ENCODE results near the gene COPS7B.

The COPS7B gene

GRCh38 chr2:231786917-231787292 is 660 bp downstream of the COPS7B start:
- no peak for DNase-seq

DNA sequence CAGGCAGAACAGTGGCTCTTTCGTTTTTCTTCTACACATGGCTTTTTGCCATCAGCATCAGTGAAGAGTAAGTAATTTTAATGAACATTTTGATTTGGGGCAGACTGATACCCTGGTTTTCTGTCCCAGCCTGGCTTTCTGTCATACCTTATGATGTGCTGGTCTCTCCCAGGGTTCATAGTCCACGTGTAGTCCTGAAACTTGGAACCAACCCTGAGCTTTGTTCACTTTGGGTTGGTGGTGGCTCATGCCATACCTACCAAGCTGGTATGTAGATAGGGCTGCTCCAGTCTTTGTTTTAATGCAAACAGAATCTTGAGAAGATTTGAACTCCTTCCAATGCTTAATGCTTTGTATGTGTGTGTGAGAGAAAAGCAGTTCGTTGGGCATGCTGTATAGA is 4.9 kb downstream of the COPS7B start:
- no peak for DNase-seq

GRCh38 chr2:231794383-231794782 is 8.1 kb downstream of the COPS7B start:
- DNase-seq: no peak

DNA sequence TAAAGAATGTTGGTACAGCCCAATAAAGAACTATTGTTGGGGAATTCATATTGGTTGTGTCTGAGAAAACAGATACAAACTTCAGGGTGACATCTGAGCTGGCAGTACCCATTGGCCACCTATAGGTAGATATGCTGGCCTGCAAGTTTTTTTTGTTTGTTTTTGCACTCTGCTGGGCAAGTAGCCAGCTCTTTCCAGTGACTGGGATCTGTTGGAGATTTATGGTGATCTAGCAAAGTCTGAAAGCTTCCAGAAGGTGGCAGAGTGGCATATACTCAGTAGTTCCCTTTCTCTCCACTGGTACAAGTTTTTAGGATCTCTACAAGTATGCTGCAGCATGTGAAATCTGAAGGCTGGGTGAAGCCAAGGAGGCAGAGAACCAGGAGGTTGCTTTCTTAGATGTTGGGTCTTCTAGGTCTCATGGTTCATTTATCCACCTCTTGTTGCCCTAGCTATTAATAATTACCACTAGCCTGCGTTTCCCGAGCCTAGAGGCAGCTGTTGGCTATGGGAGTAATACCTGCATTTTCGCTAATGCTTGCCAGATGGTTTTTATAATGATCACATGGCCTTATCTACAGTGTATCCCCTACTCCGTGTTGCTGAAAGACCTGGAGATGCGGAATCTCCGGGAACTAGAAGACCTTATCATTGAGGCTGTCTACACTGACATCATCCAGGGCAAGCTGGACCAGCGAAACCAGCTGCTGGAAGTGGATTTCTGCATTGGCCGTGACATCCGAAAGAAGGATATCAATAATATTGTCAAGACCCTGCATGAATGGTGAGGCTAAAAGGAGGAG is 9.5 kb downstream of the COPS7B start:
- DNase-seq: no peak

GRCh38 chr2:231800493-231801091 is 14.3 kb downstream of the COPS7B start:
- DNase-seq: peak; percentile 5

- no peak for DNase-seq
Observed at GRCh38 chr2:231803501-231804138, 17.4 kb downstream of the COPS7B start.

GRCh38 chr2:231807020-231807419 is 20.8 kb downstream of the COPS7B start:
- no peak for DNase-seq

DNA sequence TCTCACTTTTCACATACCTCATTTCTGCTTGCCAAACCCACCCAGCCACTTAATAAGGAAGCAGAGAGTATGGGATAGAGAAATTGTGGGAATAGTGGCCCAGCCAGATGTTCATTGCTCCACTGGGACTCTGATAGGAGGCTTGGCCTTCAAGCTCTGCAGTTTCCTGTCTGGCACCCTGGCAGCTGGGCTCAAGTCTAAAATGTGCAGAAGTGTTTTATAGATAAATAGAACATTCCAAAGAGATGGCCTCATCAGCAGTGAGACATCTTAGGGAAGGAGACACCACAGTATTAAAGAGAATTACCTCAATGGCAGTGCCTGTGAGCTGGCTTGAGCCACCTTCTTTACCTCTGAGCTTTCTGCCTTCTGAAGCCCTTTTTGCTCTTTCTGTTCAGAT is 24.7 kb downstream of the COPS7B start:
- DNase-seq: no peak

DNA sequence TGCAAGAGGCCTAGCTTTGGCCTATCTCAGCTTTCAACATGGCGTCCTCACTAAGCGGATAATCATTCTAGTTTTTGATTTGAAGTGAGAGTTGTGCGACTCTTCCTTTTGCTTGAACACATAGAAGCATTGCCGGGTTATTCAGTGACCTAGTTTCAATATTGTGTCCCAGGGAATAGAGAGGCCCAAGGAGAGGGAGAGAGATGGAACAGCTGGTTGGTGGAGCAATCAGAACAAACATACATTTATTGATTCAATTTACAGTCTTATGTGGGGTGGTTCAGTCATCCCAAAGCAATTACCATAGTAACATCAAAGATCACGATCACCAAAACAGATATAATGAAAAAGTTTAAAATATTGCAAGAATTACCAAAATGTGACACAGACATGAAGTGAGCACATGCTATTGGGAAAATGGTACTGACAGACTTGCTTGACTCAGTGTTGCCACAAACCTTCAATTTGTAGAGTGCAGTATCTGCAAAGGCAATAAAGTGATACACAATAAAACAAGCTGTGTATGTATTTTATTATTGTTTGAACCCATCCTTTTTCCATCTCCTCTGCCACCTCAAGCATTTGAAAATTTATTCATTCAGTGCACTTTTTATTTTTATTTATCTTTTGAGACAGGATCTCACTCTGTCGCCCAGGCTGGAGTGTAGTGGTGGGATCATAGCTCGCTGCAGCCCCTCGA is 30.2 kb downstream of the COPS7B start:
- no peak for DNase-seq

GRCh38 chr2:231819447-231820042 is 33.3 kb downstream of the COPS7B start:
- DNase-seq: no peak

DNA sequence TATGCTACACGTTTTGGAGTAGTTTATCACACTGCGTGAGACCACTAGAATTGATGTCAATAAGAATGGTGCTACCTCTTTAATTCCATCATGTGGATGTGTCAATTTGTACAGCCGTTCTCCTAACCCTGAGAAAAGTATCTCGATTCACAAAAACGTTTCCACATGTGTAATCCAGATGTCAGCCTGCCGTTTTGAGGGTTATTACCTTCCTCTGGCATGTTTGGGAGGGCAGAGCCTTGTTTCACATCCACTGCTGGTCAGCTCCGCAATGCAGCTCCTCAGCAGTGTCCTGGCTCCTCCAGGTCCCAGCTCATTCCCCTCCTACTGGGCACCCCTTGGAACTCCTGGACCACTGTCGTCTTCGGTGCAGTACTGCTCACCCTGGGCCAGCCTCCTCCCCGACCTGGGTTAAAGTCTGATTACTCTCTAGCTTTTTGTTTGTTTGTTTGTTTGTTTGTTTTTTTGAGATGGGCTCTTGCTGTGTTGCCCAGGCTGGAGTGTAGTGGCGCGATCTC is 34.6 kb downstream of the COPS7B start:
- no peak for DNase-seq

DNA sequence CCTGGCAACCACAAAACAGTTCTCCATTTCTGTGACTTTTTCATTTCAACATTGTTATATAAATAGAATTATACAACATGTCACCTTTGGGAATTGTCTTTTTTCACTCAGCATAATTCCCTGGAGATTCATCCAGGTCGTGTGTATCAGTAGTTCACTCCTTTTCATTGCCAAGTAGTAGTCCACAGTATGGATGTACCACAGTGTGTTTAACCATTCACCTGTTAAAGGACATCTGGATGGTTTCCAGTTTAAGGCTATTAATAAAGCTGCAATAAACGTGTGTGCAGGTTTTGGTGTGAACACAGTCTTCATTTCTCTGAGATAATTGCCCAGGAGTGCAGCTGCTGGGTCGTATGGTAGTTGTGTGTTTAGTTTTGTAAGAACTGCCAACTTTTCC is 35.7 kb downstream of the COPS7B start:
- DNase-seq: no peak

DNA sequence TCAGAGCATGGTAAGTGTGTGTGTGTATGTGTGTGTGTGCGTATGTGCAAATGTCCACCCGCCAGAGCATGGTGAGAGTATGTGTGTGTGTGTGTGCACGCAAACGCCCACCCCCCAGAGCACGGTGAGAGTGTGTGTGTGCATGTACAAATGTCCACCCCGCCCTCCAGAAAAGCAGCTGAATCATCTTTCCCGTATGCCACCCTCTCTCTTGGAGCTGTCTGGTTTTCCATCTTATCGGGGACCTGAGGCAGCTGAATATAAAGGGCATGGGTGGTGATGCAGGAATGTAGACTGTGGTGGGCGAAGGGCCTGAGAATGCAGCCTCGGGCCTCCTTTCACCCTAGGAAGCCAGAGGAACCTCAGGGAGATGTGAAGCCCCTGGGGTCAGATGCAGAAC is 66.9 kb downstream of the COPS7B start:
- no peak for DNase-seq

- no peak for DNase-seq
Observed at GRCh38 chr2:231854616-231855125, 68.4 kb downstream of the COPS7B start.

DNA sequence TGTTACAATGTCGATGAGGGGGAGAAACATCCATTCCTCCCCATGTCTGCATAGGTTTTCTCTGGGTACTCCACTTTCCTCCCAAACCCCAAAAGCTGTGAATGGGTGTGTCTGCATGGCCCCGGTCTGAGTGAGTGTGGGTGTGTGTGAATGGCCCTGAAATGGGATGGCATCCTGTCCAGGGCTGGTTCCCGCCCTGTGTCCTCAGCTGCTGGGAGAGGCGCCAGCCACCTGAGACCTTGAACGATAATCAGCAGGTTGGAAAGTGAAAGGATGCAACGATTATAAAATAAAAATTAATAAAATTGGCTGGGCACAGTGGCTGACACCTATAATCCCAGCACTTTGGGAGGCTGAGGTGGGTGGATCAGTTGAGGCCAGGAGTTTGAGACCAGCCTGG is 70.7 kb downstream of the COPS7B start:
- DNase-seq: no peak

Measured in KG1 (cell line).